ENCODE data around the gene TOMM40. TPM values are rescaled to one million over a fixed set of nuclear protein-coding genes. Genes with fewer than 3 reads are reported as not detected.
A peak's percentile ranks its signal among the peaks of the same experiment; 100 is the strongest.
"Not testable (repeated sequence)": the region's sequence is repeated elsewhere in the genome, so short reads cannot be mapped to it uniquely, and the experiment has no call there.

The TOMM40 gene
- total and polyA plus RNA-seq, 9 of the 15 experiments (the other 6 are each of a cell fraction or from before 2014, with no cell fraction given): 0.89 to 290 (median 160) TPM

- not testable (repeated sequence) for H3K9me3 ChIP-seq (replicated peaks; ENCODE audit: control insufficient read depth, insufficient read depth, low read depth, low read length)
- peak; percentile 77 for ATAC-seq
- TF ChIP-seq, protein P1, sequence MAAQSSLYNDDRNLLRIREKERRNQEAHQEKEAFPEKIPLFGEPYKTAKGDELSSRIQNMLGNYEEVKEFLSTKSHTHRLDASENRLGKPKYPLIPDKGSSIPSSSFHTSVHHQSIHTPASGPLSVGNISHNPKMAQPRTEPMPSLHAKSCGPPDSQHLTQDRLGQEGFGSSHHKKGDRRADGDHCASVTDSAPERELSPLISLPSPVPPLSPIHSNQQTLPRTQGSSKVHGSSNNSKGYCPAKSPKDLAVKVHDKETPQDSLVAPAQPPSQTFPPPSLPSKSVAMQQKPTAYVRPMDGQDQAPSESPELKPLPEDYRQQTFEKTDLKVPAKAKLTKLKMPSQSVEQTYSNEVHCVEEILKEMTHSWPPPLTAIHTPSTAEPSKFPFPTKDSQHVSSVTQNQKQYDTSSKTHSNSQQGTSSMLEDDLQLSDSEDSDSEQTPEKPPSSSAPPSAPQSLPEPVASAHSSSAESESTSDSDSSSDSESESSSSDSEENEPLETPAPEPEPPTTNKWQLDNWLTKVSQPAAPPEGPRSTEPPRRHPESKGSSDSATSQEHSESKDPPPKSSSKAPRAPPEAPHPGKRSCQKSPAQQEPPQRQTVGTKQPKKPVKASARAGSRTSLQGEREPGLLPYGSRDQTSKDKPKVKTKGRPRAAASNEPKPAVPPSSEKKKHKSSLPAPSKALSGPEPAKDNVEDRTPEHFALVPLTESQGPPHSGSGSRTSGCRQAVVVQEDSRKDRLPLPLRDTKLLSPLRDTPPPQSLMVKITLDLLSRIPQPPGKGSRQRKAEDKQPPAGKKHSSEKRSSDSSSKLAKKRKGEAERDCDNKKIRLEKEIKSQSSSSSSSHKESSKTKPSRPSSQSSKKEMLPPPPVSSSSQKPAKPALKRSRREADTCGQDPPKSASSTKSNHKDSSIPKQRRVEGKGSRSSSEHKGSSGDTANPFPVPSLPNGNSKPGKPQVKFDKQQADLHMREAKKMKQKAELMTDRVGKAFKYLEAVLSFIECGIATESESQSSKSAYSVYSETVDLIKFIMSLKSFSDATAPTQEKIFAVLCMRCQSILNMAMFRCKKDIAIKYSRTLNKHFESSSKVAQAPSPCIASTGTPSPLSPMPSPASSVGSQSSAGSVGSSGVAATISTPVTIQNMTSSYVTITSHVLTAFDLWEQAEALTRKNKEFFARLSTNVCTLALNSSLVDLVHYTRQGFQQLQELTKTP (IDR thresholded peaks at IDR 0.05; ENCODE audit: low read depth in 1 of 2, partially characterized antibody in 2 of 2): peak in 1 of 2 experiments; percentile 85
- TF ChIP-seq POLR2A (conservative IDR thresholded peaks at IDR 0.05): peak; percentile 56
- TF ChIP-seq HDAC1 (IDR thresholded peaks at IDR 0.05): 0 out of 4 replicates have a peak, but pooled peaks of 1 of the 2 experiments have one; percentile 13
- TF ChIP-seq NRF1 (conservative IDR thresholded peaks at IDR 0.05 in 1 of 2, IDR thresholded peaks at IDR 0.05 in 1 of 2): 0 out of 4 replicates have a peak, but pooled peaks of 1 of the 2 experiments have one; percentile 30
- TF ChIP-seq EGR1 (conservative IDR thresholded peaks at IDR 0.05): peak; percentile 70
- TF ChIP-seq ZNF263 (CRISPR knock-in tag; IDR thresholded peaks at IDR 0.05; ENCODE audit: borderline replicate concordance): peak; percentile 83
- TF ChIP-seq PHF8 (IDR thresholded peaks at IDR 0.05; ENCODE audit: borderline replicate concordance, low read length): peak; percentile 35; the same call in 1 of the 2 replicates
- TF ChIP-seq HDGF (IDR thresholded peaks at IDR 0.05): 0 out of 2 replicates have a peak, but pooled peaks have one; percentile 4
- TF ChIP-seq, protein P2, sequence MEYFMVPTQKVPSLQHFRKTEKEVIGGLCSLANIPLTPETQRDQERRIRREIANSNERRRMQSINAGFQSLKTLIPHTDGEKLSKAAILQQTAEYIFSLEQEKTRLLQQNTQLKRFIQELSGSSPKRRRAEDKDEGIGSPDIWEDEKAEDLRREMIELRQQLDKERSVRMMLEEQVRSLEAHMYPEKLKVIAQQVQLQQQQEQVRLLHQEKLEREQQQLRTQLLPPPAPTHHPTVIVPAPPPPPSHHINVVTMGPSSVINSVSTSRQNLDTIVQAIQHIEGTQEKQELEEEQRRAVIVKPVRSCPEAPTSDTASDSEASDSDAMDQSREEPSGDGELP (CRISPR knock-in tag; IDR thresholded peaks at IDR 0.05; ENCODE audit: borderline replicate concordance): peak; percentile 18; the same call in 1 of the 2 replicates
- TF ChIP-seq, protein P3, sequence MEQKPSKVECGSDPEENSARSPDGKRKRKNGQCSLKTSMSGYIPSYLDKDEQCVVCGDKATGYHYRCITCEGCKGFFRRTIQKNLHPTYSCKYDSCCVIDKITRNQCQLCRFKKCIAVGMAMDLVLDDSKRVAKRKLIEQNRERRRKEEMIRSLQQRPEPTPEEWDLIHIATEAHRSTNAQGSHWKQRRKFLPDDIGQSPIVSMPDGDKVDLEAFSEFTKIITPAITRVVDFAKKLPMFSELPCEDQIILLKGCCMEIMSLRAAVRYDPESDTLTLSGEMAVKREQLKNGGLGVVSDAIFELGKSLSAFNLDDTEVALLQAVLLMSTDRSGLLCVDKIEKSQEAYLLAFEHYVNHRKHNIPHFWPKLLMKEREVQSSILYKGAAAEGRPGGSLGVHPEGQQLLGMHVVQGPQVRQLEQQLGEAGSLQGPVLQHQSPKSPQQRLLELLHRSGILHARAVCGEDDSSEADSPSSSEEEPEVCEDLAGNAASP (IDR thresholded peaks at IDR 0.05): peak; percentile 65; the same call in 1 of the 2 replicates
- TF ChIP-seq SP1 (CRISPR knock-in tag; IDR thresholded peaks at IDR 0.05): peak; percentile 37; the same call in 1 of the 2 replicates
- peak; percentile 54; the same call in 1 of the 2 replicates for TF ChIP-seq ZFX (CRISPR knock-in tag; IDR thresholded peaks at IDR 0.05)
- 0 out of 2 replicates have a peak, but pooled peaks have one; percentile 61 for TF ChIP-seq L3MBTL2 (IDR thresholded peaks at IDR 0.05)
- peak; percentile 35; the same call in 1 of the 2 replicates for TF ChIP-seq CXXC5 (CRISPR knock-in tag; IDR thresholded peaks at IDR 0.05)
Measured at GRCh38 chr19:44926245-44927077, 35.4 kb downstream of the TOMM40 start.

More at GRCh38 chr19:44926245-44927077, 35.4 kb downstream of the TOMM40 start:
- CTCF ChIA-PET (ENCODE audit: low intra/inter-chr PET ratio); FAIRE-seq; H4K20me1 ChIP-seq (replicated peaks; ENCODE audit: control insufficient read depth, insufficient read depth, low read length); H3K79me2 ChIP-seq (ENCODE audit: control insufficient read depth, insufficient read depth, low read length); intact Hi-C loops (cut with micrococcal nuclease); H3K9me1 ChIP-seq (ENCODE audit: control insufficient read depth, insufficient read depth, low read length); H3K36me3 ChIP-seq (ENCODE audit: control insufficient read depth, insufficient read depth, low read length); BruUV-seq (replicated peaks); in situ Hi-C loops (cut with MboI); H3K27me3 ChIP-seq (ENCODE audit: control insufficient read depth in 2 of 2, insufficient read depth in 2 of 2, low read length in 2 of 2): not testable (repeated sequence)
- 52% methylated on average over 7 of the region's 19 CpGs for WGBS (ENCODE audit: insufficient coverage, low coverage, missing lambda C conversion rate)
- Histone ChIP-seq H3K4me3 (peak overlapping the region; percentile 32; the same call in 1 of the 2 replicates), H3K27ac (ENCODE audit: extremely low read depth, low read depth, low read length) (peak overlapping the region; percentile 69), H3K4me2 (ENCODE audit: insufficient read depth, low read length) (peak overlapping the region; percentile 73), H3K9ac (ENCODE audit: insufficient read depth in 1 of 2, low read depth in 2 of 2, low read length in 2 of 2) (peak overlapping the region; percentile 80 to 82), H2AFZ (ENCODE audit: low read depth, low read length) (peak overlapping the region; percentile 87), H3K4me1 (replicated peaks in 1 of 2; ENCODE audit: control insufficient read depth in 2 of 2, insufficient read depth in 2 of 2, low read length in 2 of 2) (peaks cover 0 to 24% of the 10 kb centered on the region in 2 experiments; a peak in 4 of 5 replicates)
- DNase-seq (ENCODE audit: extremely low read depth in 1 of 4, low spot score in 3 of 4): peak in 2 of 4 experiments; percentile 23 to 44
- POLR2A ChIA-PET: interaction anchor here (0.9 to 1.8 kb wide), 4 partner anchors 11 to 28 kb away, joined by 3 to 11 read pairs (median 4); partner anchors contain the start of gene APOE

All from K562 (cell line).